Astrocyte (in vitro differentiated cells and primary cell): ENCODE results near the gene TBPL2. TPM values are rescaled to one million over a fixed set of nuclear protein-coding genes. Genes with fewer than 3 reads are reported as not detected.

Experiments used
- DNase-seq: peaks from one replicate; pipeline ENCODE4 v3.0.0-alpha.2; 2010; ENCODE audit warnings: low read depth
- FAIRE-seq: peaks from 2 replicates; lab custom pipeline; 2011; peaks lifted over from hg19 to GRCh38; lab: Jason Lieb, UNC
- H2AFZ ChIP-seq: 2 replicates; pipeline ENCODE4 v1.6.0; 2012; ENCODE audit warnings: low read depth, low read length, inconsistent platforms
- H3K27ac ChIP-seq: 2 replicates; pipeline ENCODE4 v1.5.1; 2011; ENCODE audit warnings: low read depth, low read length, inconsistent platforms
- H3K27me3 ChIP-seq: 2 replicates; pipeline ENCODE4 v1.6.0; 2011; ENCODE audit warnings: low read length, inconsistent platforms; ENCODE audit not compliant: insufficient read depth
- H3K36me3 ChIP-seq: 2 replicates; pipeline ENCODE4 v1.5.1; 2011; ENCODE audit warnings: low read length, inconsistent platforms; ENCODE audit not compliant: insufficient read depth
- H3K4me1 ChIP-seq: 2 replicates; pipeline ENCODE4 v1.5.1; 2011; ENCODE audit warnings: low read length, inconsistent platforms; ENCODE audit not compliant: insufficient read depth
- H3K4me2 ChIP-seq: 2 replicates; pipeline ENCODE4 v1.6.0; 2012; ENCODE audit warnings: low read length, inconsistent platforms
- H3K4me3 ChIP-seq: 2 replicates; pipeline ENCODE4 v1.5.1; 2011; ENCODE audit warnings: low read depth, mild to moderate bottlenecking, low read length, inconsistent platforms; ENCODE audit not compliant: insufficient read depth
- H3K79me2 ChIP-seq: 2 replicates; pipeline ENCODE4 v1.6.0; 2012; ENCODE audit warnings: mild to moderate bottlenecking, low read length, inconsistent platforms; ENCODE audit not compliant: insufficient read depth
- H3K9ac ChIP-seq: 2 replicates; pipeline ENCODE4 v1.6.0; 2012; ENCODE audit warnings: mild to moderate bottlenecking, low read length, inconsistent platforms
- H3K9me3 ChIP-seq: 2 replicates; pipeline ENCODE4 v1.5.1; 2012; ENCODE audit warnings: low read depth, mild to moderate bottlenecking, low read length, inconsistent platforms; ENCODE audit not compliant: insufficient read depth
- H4K20me1 ChIP-seq: 2 replicates; pipeline ENCODE4 v1.6.0; 2012; ENCODE audit warnings: low read length, inconsistent platforms; ENCODE audit not compliant: insufficient read depth
- H3K27ac Mint-ChIP-seq: one replicate; pipeline ENCODE4 v1.8.0; 2021; ENCODE audit warnings: mild to moderate bottlenecking, mixed read lengths; ENCODE audit not compliant: unreplicated experiment
- H3K27me3 Mint-ChIP-seq: one replicate; pipeline ENCODE4 v1.8.0; 2021; ENCODE audit warnings: low read depth, mixed read lengths; ENCODE audit not compliant: unreplicated experiment
- H3K36me3 Mint-ChIP-seq: one replicate; pipeline ENCODE4 v1.8.0; 2021; ENCODE audit warnings: low read depth, mixed read lengths; ENCODE audit not compliant: unreplicated experiment
- H3K4me1 Mint-ChIP-seq: one replicate; pipeline ENCODE4 v1.8.0; 2021; ENCODE audit warnings: low read depth, mixed read lengths; ENCODE audit not compliant: unreplicated experiment
- H3K4me3 Mint-ChIP-seq: one replicate; pipeline ENCODE4 v1.8.0; 2021; ENCODE audit warnings: mild to moderate bottlenecking, moderate library complexity, mixed read lengths; ENCODE audit not compliant: unreplicated experiment
- H3K9me3 Mint-ChIP-seq: one replicate; pipeline ENCODE4 v1.8.0; 2021; ENCODE audit warnings: mild to moderate bottlenecking, mixed read lengths; ENCODE audit not compliant: unreplicated experiment
- EZH2 ChIP-seq: IDR thresholded peaks from 2 replicates; pipeline ENCODE4 v1.6.1; 2012; ENCODE audit warnings: mild to moderate bottlenecking, low read length, inconsistent platforms; ENCODE audit not compliant: insufficient read depth
- total RNA-seq: library from RNA; stranded (reverse); gene quantifications from 2 replicates; pipeline ENCODE4 v1.2.1, GENCODE V29; 2021
- TF ChIP-seq, protein P1 (sequence below): IDR thresholded peaks from 2 replicates; pipeline ENCODE4 v1.5.1; 2011; ENCODE audit warnings: low read depth, mild to moderate bottlenecking, inconsistent platforms, low read length, moderate library complexity; ENCODE audit not compliant: insufficient read depth

TBPL2 gene
- total RNA-seq, 1 donor from 2014 or later = not detected

DNA sequence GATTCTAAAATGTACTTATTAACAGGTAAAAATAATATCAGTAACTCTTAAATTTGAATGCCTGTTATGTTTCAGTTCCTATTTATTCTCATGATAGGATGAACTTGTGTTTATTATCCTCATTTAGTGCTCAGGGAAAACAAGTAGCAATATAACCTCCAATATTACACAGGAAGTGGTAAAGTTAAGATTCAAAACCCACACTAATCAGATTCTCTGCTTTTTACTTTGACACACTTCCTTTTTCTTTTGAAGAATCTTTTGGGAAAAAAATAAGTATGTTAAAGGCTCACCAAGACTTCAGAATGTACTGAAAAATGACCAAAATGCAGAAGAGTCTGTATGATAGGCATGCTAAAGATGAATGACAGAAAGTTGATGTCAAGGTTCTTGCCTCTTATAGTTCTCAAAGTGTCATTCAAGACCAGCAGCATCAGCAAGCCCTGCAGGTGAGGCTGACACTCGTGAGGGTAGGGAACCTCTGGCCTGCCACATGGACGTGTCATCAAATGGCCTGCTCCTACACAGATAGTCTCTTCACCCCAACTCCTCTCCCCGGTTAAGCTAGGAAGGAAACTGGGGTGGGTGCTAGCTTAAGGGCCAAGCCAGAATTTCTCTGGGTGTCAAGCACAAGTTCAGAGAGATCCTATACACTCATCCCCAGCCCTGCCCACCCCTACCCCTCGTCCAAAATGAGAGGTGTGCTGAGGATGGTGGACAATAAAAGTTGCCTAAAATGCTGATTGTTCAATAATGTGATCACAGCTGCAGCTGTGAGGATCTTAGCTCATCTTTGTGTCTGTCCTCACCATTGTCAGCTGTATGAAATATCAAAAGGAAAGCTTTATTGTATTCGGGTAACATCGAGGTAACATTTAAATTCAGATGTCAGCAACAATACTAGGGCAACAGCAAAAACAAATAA is 6.3 kb downstream of the TBPL2 start:
- Mint-ChIP-seq H3K27me3 (no peaks in the 10 kb centered on the region), H3K27ac (no peak overlapping the region), H3K4me3 (no peak overlapping the region), H3K9me3 (no peaks in the 10 kb centered on the region), H3K4me1 (peaks cover 6% of the 10 kb centered on the region), H3K36me3 (no peaks in the 10 kb centered on the region)
- H3K9me3 ChIP-seq = no peaks in the 10 kb centered on the region
- no peak for FAIRE-seq
- H3K4me1 ChIP-seq = no peaks in the 10 kb centered on the region
- H3K27me3 ChIP-seq = no peaks in the 10 kb centered on the region
- H3K79me2 ChIP-seq = no peaks in the 10 kb centered on the region
- H3K27ac ChIP-seq = no peak overlapping the region
- H3K9ac ChIP-seq = no peak overlapping the region
- H3K36me3 ChIP-seq = no peaks in the 10 kb centered on the region
- no peak overlapping the region for H3K4me2 ChIP-seq
- DNase-seq = no peak
- H4K20me1 ChIP-seq = no peaks in the 10 kb centered on the region
- H3K4me3 ChIP-seq = no peak overlapping the region
- H2AFZ ChIP-seq = no peak overlapping the region
- TF ChIP-seq, protein P1, sequence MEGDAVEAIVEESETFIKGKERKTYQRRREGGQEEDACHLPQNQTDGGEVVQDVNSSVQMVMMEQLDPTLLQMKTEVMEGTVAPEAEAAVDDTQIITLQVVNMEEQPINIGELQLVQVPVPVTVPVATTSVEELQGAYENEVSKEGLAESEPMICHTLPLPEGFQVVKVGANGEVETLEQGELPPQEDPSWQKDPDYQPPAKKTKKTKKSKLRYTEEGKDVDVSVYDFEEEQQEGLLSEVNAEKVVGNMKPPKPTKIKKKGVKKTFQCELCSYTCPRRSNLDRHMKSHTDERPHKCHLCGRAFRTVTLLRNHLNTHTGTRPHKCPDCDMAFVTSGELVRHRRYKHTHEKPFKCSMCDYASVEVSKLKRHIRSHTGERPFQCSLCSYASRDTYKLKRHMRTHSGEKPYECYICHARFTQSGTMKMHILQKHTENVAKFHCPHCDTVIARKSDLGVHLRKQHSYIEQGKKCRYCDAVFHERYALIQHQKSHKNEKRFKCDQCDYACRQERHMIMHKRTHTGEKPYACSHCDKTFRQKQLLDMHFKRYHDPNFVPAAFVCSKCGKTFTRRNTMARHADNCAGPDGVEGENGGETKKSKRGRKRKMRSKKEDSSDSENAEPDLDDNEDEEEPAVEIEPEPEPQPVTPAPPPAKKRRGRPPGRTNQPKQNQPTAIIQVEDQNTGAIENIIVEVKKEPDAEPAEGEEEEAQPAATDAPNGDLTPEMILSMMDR = no peak
- TF ChIP-seq EZH2 = no peak

DNA sequence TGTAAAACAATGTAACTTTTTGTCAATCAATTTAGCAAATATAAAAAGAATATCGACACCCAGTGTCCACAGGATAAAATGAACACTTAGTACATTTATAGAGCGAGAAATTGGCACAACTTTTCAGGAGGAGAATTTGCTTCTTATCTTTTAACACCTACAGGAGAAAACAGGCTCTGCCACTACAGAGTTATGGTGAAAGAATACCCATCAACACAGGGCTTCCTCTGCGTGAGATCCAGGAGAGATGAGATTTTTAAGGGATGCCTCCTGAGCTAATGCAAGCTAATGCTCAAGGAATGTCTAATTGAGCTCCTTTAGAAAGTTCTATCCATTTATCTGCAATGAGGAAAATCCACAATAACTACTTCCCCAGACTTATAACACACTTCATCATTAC is 7.8 kb downstream of the TBPL2 start:
- H3K4me1 ChIP-seq = no peaks in the 10 kb centered on the region
- no peak overlapping the region for H3K4me2 ChIP-seq
- Mint-ChIP-seq H3K36me3 (no peaks in the 10 kb centered on the region), H3K9me3 (no peaks in the 10 kb centered on the region), H3K27ac (no peak overlapping the region), H3K4me3 (no peak overlapping the region), H3K4me1 (peaks cover 6% of the 10 kb centered on the region), H3K27me3 (no peaks in the 10 kb centered on the region)
- H3K9ac ChIP-seq = no peak overlapping the region
- H3K4me3 ChIP-seq = no peak overlapping the region
- no peaks in the 10 kb centered on the region for H3K27me3 ChIP-seq
- H3K36me3 ChIP-seq = no peaks in the 10 kb centered on the region
- H3K27ac ChIP-seq = no peak overlapping the region
- no peaks in the 10 kb centered on the region for H4K20me1 ChIP-seq
- no peaks in the 10 kb centered on the region for H3K79me2 ChIP-seq
- no peak overlapping the region for H2AFZ ChIP-seq
- no peak for FAIRE-seq
- TF ChIP-seq, protein P1 = no peak
- TF ChIP-seq EZH2 = no peak
- no peaks in the 10 kb centered on the region for H3K9me3 ChIP-seq
- DNase-seq = no peak
